ENCODE measurements around the gene DTX3. TPM values are rescaled to one million over a fixed set of nuclear protein-coding genes. Genes with fewer than 3 reads are reported as not detected.

The DTX3 gene
- total RNA-seq, 1 donor from 2014 or later = 18.3 TPM

DNA sequence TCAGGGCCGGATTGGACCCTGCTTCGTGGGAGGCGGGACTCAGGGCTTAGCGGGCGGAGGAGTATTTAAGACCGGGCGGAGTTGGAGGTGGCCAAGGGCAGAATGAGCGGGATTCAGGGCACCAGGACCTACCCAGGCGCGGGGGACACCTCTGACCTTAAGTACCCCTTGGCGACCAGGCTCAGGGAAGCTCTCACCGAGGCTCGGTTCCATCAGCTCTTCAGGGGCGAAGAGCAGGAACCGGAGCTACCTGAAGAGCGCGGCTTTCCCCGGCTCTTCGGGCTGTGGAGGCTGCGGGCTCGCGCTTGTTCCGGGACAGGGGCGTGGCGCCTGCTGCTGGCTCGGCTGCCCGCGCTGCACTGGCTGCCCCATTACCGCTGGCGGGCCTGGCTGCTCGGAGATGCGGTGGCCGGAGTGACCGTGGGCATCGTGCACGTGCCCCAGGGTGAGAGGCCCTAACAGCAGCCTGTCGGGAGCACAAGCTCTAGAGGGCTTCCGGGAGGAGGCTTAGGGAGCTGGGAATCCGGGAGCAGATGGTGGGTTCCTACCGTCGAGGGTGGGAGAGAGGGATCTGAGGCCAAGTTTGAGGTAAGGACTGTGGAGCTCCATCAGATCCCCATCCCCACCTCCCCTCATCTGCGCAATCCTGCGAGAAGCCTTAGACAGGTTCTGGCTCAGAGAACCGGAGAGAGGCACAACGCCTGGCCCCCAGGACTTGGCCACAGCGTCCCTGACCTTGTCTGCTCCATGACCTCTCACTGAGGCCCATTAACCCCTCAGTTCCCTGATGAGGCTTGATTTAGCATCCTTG, 15.0 kb downstream of the DTX3 start:
- H3K4me3 ChIP-seq (ENCODE audit: insufficient read depth, low read depth, low read length) = no peak overlapping the region
- H3K4me3 Mint-ChIP-seq (ENCODE audit: unreplicated experiment) = peak overlapping the region; percentile 60
- H3K27me3 ChIP-seq (ENCODE audit: insufficient read depth, low read length) = peaks cover 52% of the 10 kb centered on the region
- no peaks in the 10 kb centered on the region for H3K36me3 ChIP-seq (ENCODE audit: insufficient read depth, low read length)
- no peak for FAIRE-seq
- no peak overlapping the region for H3K4me2 ChIP-seq (ENCODE audit: low read length)
- no peak overlapping the region for H3K9ac ChIP-seq (ENCODE audit: low read length)
- no peaks in the 10 kb centered on the region for H3K79me2 ChIP-seq (ENCODE audit: insufficient read depth, low read length)
- no peak overlapping the region for H3K27ac Mint-ChIP-seq (ENCODE audit: unreplicated experiment)
- H3K9me3 ChIP-seq (ENCODE audit: insufficient read depth, low read depth, low read length) = no peaks in the 10 kb centered on the region
- H3K4me1 ChIP-seq (ENCODE audit: insufficient read depth, low read length) = peaks cover 9% of the 10 kb centered on the region
- TF ChIP-seq, protein P1, sequence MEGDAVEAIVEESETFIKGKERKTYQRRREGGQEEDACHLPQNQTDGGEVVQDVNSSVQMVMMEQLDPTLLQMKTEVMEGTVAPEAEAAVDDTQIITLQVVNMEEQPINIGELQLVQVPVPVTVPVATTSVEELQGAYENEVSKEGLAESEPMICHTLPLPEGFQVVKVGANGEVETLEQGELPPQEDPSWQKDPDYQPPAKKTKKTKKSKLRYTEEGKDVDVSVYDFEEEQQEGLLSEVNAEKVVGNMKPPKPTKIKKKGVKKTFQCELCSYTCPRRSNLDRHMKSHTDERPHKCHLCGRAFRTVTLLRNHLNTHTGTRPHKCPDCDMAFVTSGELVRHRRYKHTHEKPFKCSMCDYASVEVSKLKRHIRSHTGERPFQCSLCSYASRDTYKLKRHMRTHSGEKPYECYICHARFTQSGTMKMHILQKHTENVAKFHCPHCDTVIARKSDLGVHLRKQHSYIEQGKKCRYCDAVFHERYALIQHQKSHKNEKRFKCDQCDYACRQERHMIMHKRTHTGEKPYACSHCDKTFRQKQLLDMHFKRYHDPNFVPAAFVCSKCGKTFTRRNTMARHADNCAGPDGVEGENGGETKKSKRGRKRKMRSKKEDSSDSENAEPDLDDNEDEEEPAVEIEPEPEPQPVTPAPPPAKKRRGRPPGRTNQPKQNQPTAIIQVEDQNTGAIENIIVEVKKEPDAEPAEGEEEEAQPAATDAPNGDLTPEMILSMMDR (IDR thresholded peaks at IDR 0.05; ENCODE audit: insufficient read depth, low read depth, low read length) = no peak
- peaks cover 89% of the 10 kb centered on the region for H3K27me3 Mint-ChIP-seq (ENCODE audit: low read depth, unreplicated experiment)
- no peak for DNase-seq (ENCODE audit: low read depth)
- no peak overlapping the region for H2AFZ ChIP-seq (ENCODE audit: low read depth, low read length)
- H3K36me3 Mint-ChIP-seq (ENCODE audit: low read depth, unreplicated experiment) = peaks cover 47% of the 10 kb centered on the region
- peaks cover 5% of the 10 kb centered on the region for H3K9me3 Mint-ChIP-seq (ENCODE audit: unreplicated experiment)
- no peak overlapping the region for H3K27ac ChIP-seq (ENCODE audit: low read depth, low read length)
- H4K20me1 ChIP-seq (ENCODE audit: insufficient read depth, low read length) = peaks cover 24% of the 10 kb centered on the region
- peaks cover 8% of the 10 kb centered on the region for H3K4me1 Mint-ChIP-seq (ENCODE audit: low read depth, unreplicated experiment)

DNA sequence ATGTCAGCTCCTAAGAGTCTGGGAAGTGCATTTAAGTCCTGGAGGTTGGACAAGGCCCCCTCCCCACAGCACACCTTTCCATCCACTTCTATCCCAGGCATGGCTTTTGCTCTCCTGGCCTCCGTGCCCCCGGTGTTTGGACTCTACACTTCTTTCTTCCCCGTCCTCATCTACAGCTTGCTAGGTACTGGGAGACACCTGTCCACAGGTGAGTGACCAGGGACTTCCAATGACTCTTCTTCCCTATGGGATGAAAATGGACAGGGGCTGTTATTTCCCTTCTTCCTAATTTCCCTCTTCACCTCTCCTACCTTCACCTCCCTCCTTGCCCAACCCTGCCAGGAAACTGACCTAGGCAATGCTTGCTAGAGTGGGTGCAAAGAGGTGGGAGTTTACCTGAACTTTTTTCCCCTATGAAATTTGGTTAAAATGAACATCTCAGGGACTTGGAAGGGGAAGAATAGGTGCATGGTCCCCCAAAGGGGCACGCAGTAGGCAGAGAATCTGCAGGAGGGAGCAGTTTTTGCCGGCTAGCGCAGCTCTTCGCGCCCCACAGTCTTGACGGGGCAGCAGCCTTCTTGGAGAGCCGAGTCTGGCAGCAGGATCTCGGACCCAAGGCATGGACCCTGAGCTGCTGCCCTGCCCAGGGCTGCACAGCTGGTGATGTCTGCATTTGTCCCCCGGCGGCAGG, 15.8 kb downstream of the DTX3 start:
- TF ChIP-seq, protein P1 (IDR thresholded peaks at IDR 0.05; ENCODE audit: insufficient read depth, low read depth, low read length) = no peak
- TF ChIP-seq EZH2 (IDR thresholded peaks at IDR 0.05; ENCODE audit: insufficient read depth, low read length) = no peak
- Mint-ChIP-seq H3K4me3 (ENCODE audit: unreplicated experiment) (no peak overlapping the region), H3K36me3 (ENCODE audit: low read depth, unreplicated experiment) (peaks cover 44% of the 10 kb centered on the region), H3K9me3 (ENCODE audit: unreplicated experiment) (peaks cover 5% of the 10 kb centered on the region), H3K4me1 (ENCODE audit: low read depth, unreplicated experiment) (peaks cover 8% of the 10 kb centered on the region), H3K27me3 (ENCODE audit: low read depth, unreplicated experiment) (peaks cover 92% of the 10 kb centered on the region), H3K27ac (ENCODE audit: unreplicated experiment) (no peak overlapping the region)
- no peak overlapping the region for H3K4me3 ChIP-seq (ENCODE audit: insufficient read depth, low read depth, low read length)
- H3K9ac ChIP-seq (ENCODE audit: low read length) = no peak overlapping the region
- H3K4me2 ChIP-seq (ENCODE audit: low read length) = peak overlapping the region; percentile 91
- peaks cover 59% of the 10 kb centered on the region for H3K27me3 ChIP-seq (ENCODE audit: insufficient read depth, low read length)
- H3K4me1 ChIP-seq (ENCODE audit: insufficient read depth, low read length) = peaks cover 9% of the 10 kb centered on the region
- peak overlapping the region; percentile 40 for H2AFZ ChIP-seq (ENCODE audit: low read depth, low read length)
- no peaks in the 10 kb centered on the region for H3K79me2 ChIP-seq (ENCODE audit: insufficient read depth, low read length)
- FAIRE-seq (no peak), DNase-seq (ENCODE audit: low read depth) (no peak)
- H3K36me3 ChIP-seq (ENCODE audit: insufficient read depth, low read length) = no peaks in the 10 kb centered on the region
- H4K20me1 ChIP-seq (ENCODE audit: insufficient read depth, low read length) = peaks cover 24% of the 10 kb centered on the region
- H3K27ac ChIP-seq (ENCODE audit: low read depth, low read length) = no peak overlapping the region
- H3K9me3 ChIP-seq (ENCODE audit: insufficient read depth, low read depth, low read length) = no peaks in the 10 kb centered on the region
